ENCODE data around the gene CCL24. TPM values are rescaled to one million over a fixed set of nuclear protein-coding genes. Genes with fewer than 3 reads are reported as not detected.
"Not testable (repeated sequence)": the region's sequence is repeated elsewhere in the genome, so short reads cannot be mapped to it uniquely, and the experiment has no call there.

CCL24 gene
- total and polyA plus RNA-seq, 2 donors = 0.19 to 0.78 TPM

- H3K36me3 ChIP-seq (ENCODE audit: control insufficient read depth in 2 of 2, insufficient read depth in 2 of 2, low read length in 1 of 2); H3K9me3 ChIP-seq (ENCODE audit: control insufficient read depth in 2 of 2, insufficient read depth in 1 of 2, low read length in 1 of 2); H3K4me1 ChIP-seq (ENCODE audit: control insufficient read depth in 2 of 2, insufficient read depth in 2 of 2, low read length in 2 of 2); H3K27ac ChIP-seq (ENCODE audit: low read depth in 1 of 2, low read length in 1 of 2); H3K4me3 ChIP-seq (ENCODE audit: low read length in 2 of 2); H3K27me3 ChIP-seq (ENCODE audit: control insufficient read depth in 2 of 2, insufficient read depth in 1 of 2, low read length in 1 of 2); DNase-seq (ENCODE audit: low read depth in 6 of 9, low spot score in 9 of 9): not testable (repeated sequence)
- 89% methylated on average over 11 of the region's 11 CpGs for WGBS
Observed at GRCh38 chr7:75779516-75779915, 34.1 kb downstream of the CCL24 start.

- H3K27me3 ChIP-seq (ENCODE audit: control insufficient read depth in 2 of 2, insufficient read depth in 1 of 2, low read length in 1 of 2); H3K4me1 ChIP-seq (ENCODE audit: control insufficient read depth in 2 of 2, insufficient read depth in 2 of 2, low read length in 2 of 2); DNase-seq (ENCODE audit: low read depth in 6 of 9, low spot score in 9 of 9); H3K4me3 ChIP-seq (ENCODE audit: low read length in 2 of 2); H3K27ac ChIP-seq (ENCODE audit: low read depth in 1 of 2, low read length in 1 of 2); H3K9me3 ChIP-seq (ENCODE audit: control insufficient read depth in 2 of 2, insufficient read depth in 1 of 2, low read length in 1 of 2); H3K36me3 ChIP-seq (ENCODE audit: control insufficient read depth in 2 of 2, insufficient read depth in 2 of 2, low read length in 1 of 2): not testable (repeated sequence)
- 83% methylated on average over 11 of the region's 11 CpGs for WGBS
Observed at GRCh38 chr7:75779035-75779434, 34.6 kb downstream of the CCL24 start.

- Histone ChIP-seq H3K27ac (ENCODE audit: low read depth in 1 of 2, low read length in 1 of 2) (no peak overlapping the region), H3K9me3 (ENCODE audit: control insufficient read depth in 2 of 2, insufficient read depth in 1 of 2, low read length in 1 of 2) (no peaks in the 10 kb centered on the region), H3K36me3 (ENCODE audit: control insufficient read depth in 2 of 2, insufficient read depth in 2 of 2, low read length in 1 of 2) (no peaks in the 10 kb centered on the region), H3K27me3 (ENCODE audit: control insufficient read depth in 2 of 2, insufficient read depth in 1 of 2, low read length in 1 of 2) (peaks cover 0 to 3% of the 10 kb centered on the region in 2 donors), H3K4me3 (ENCODE audit: low read length in 2 of 2) (no peak overlapping the region), H3K4me1 (ENCODE audit: control insufficient read depth in 2 of 2, insufficient read depth in 2 of 2, low read length in 2 of 2) (no peaks in the 10 kb centered on the region)
- 61% methylated on average over 12 of the region's 12 CpGs for WGBS
- DNase-seq (ENCODE audit: low read depth in 6 of 9, low spot score in 9 of 9) = peak in 1 of 9 donors; percentile 10
Observed at GRCh38 chr7:75776295-75776971, 37.2 kb downstream of the CCL24 start.

- not testable (repeated sequence) for H3K36me3 ChIP-seq (ENCODE audit: control insufficient read depth in 2 of 2, insufficient read depth in 2 of 2, low read length in 1 of 2); H3K9me3 ChIP-seq (ENCODE audit: control insufficient read depth in 2 of 2, insufficient read depth in 1 of 2, low read length in 1 of 2); H3K27me3 ChIP-seq (ENCODE audit: control insufficient read depth in 2 of 2, insufficient read depth in 1 of 2, low read length in 1 of 2); H3K4me3 ChIP-seq (ENCODE audit: low read length in 2 of 2); DNase-seq (ENCODE audit: low read depth in 6 of 9, low spot score in 9 of 9); H3K4me1 ChIP-seq (ENCODE audit: control insufficient read depth in 2 of 2, insufficient read depth in 2 of 2, low read length in 2 of 2); H3K27ac ChIP-seq (ENCODE audit: low read depth in 1 of 2, low read length in 1 of 2)
- WGBS = 93% methylated on average over 6 of the region's 6 CpGs
Observed at GRCh38 chr7:75773958-75774357, 39.6 kb downstream of the CCL24 start.

DNA sequence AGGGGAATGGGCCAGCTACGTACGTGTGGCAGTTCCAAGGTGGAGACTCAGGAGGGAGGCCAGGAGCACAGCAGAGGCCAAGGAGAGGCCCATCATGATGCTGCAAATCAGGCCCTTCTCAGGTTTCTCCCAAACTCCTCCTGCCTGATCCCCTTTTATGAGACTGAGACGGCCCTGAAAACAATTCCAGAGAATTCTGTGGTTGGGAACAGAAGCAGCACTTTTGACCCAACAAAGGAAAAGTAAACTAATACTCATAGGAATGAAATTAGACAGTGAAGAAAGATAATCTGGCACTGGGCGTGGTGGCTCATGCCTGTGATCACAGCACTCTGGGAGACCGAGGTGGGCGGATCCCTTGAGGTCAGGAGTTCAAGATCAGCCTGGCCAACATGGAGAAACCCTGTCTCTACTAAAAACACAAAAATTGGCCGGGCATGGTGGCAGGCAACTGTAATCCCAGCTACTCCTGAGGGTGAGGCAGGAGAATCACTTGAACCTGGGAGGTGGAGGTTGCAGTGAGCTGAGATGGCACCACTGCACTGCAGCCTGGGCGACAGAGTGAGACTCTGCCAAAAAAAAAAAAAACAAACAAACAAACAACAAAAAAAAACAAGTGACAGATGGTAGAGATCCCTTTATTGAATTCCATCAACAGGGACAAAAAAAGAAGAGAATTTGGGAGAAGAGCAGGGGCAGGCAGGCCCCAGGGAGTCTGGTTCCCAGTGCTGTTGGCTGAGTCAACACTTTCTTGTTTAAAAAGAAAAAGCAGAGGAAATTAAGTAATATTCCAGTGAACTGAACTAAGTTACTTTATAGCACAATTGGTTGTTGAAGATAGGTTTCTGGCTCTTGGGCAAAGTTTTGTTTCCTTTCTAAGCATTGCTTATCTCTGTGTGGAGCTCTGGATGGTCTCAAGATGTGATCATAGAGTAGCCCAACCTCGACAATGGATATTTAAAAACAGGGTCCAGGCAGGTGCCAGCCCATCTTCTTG is 41.2 kb downstream of the CCL24 start, which contains the start of gene CCL26:
Gene CCL26 (minus strand): TSS at position 131 of the 997 bp plus-strand sequence. CDS start 35 bp downstream, at position 96.
- Histone ChIP-seq H3K4me3 (ENCODE audit: low read length in 2 of 2) (no peak within 1 kb of the TSS), H3K27ac (ENCODE audit: low read depth in 1 of 2, low read length in 1 of 2) (no peak within 1 kb of the TSS), H3K27me3 (ENCODE audit: control insufficient read depth in 2 of 2, insufficient read depth in 1 of 2, low read length in 1 of 2) (no peaks in the 10 kb centered on the region), H3K4me1 (ENCODE audit: control insufficient read depth in 2 of 2, insufficient read depth in 2 of 2, low read length in 2 of 2) (no peaks in the 10 kb centered on the region), H3K36me3 (ENCODE audit: control insufficient read depth in 2 of 2, insufficient read depth in 2 of 2, low read length in 1 of 2) (no peaks in the 10 kb centered on the region), H3K9me3 (ENCODE audit: control insufficient read depth in 2 of 2, insufficient read depth in 1 of 2, low read length in 1 of 2) (no peaks in the 10 kb centered on the region)
- WGBS = 84% methylated on average over 9 of the region's 9 CpGs
- DNase-seq (ENCODE audit: low read depth in 6 of 9, low spot score in 9 of 9) = no peak

- Histone ChIP-seq H3K27me3 (ENCODE audit: control insufficient read depth in 2 of 2, insufficient read depth in 1 of 2, low read length in 1 of 2) (no peaks in the 10 kb centered on the region), H3K27ac (ENCODE audit: low read depth in 1 of 2, low read length in 1 of 2) (no peak overlapping the region), H3K36me3 (ENCODE audit: control insufficient read depth in 2 of 2, insufficient read depth in 2 of 2, low read length in 1 of 2) (no peaks in the 10 kb centered on the region), H3K9me3 (ENCODE audit: control insufficient read depth in 2 of 2, insufficient read depth in 1 of 2, low read length in 1 of 2) (no peaks in the 10 kb centered on the region), H3K4me1 (ENCODE audit: control insufficient read depth in 2 of 2, insufficient read depth in 2 of 2, low read length in 2 of 2) (no peaks in the 10 kb centered on the region), H3K4me3 (ENCODE audit: low read length in 2 of 2) (no peak overlapping the region)
- 97% methylated on average over 1 of the region's 1 CpG for WGBS
- DNase-seq (ENCODE audit: low read depth in 6 of 9, low spot score in 9 of 9) = no peak
Observed at GRCh38 chr7:75771224-75771623, 42.4 kb downstream of the CCL24 start.

GRCh38 chr7:75762350-75762917 is 51.2 kb downstream of the CCL24 start:
- Histone ChIP-seq H3K4me3 (ENCODE audit: low read length in 2 of 2) (no peak overlapping the region), H3K27ac (ENCODE audit: low read depth in 1 of 2, low read length in 1 of 2) (no peak overlapping the region), H3K36me3 (ENCODE audit: control insufficient read depth in 2 of 2, insufficient read depth in 2 of 2, low read length in 1 of 2) (no peaks in the 10 kb centered on the region), H3K27me3 (ENCODE audit: control insufficient read depth in 2 of 2, insufficient read depth in 1 of 2, low read length in 1 of 2) (no peaks in the 10 kb centered on the region), H3K4me1 (ENCODE audit: control insufficient read depth in 2 of 2, insufficient read depth in 2 of 2, low read length in 2 of 2) (no peaks in the 10 kb centered on the region), H3K9me3 (ENCODE audit: control insufficient read depth in 2 of 2, insufficient read depth in 1 of 2, low read length in 1 of 2) (no peaks in the 10 kb centered on the region)
- DNase-seq (ENCODE audit: low read depth in 6 of 9, low spot score in 9 of 9) = peak in 5 of 9 donors; percentile 11 to 44 (median 28)
- 17% methylated on average over 2 of the region's 2 CpGs for WGBS

- H3K9me3 ChIP-seq (ENCODE audit: control insufficient read depth in 2 of 2, insufficient read depth in 1 of 2, low read length in 1 of 2); H3K4me1 ChIP-seq (ENCODE audit: control insufficient read depth in 2 of 2, insufficient read depth in 2 of 2, low read length in 2 of 2); H3K27me3 ChIP-seq (ENCODE audit: control insufficient read depth in 2 of 2, insufficient read depth in 1 of 2, low read length in 1 of 2); H3K4me3 ChIP-seq (ENCODE audit: low read length in 2 of 2); H3K36me3 ChIP-seq (ENCODE audit: control insufficient read depth in 2 of 2, insufficient read depth in 2 of 2, low read length in 1 of 2); H3K27ac ChIP-seq (ENCODE audit: low read depth in 1 of 2, low read length in 1 of 2); DNase-seq (ENCODE audit: low read depth in 6 of 9, low spot score in 9 of 9): not testable (repeated sequence)
- WGBS = 97% methylated on average over 3 of the region's 3 CpGs
Observed at GRCh38 chr7:75761801-75762200, 51.8 kb downstream of the CCL24 start.
